GM23338 (cell line): ENCODE results near the gene EPHA10. TPM values are rescaled to one million over a fixed set of nuclear protein-coding genes. Genes with fewer than 3 reads are reported as not detected.

ENCODE experiments used
- ATAC-seq: fragments of 200-7000 bp; cut with Tn5 transposase; 3 replicates; pipeline ENCODE4 v1.9.1; 2020
- DNase-seq: peaks from one replicate; pipeline ENCODE4 v3.0.0-alpha.2; 2015; ENCODE audit warnings: low spot score
- H2AFZ ChIP-seq: fragments of 200-600 bp; sonication (generic); 2 replicates; pipeline ENCODE4 v1.8.0; 2016; ENCODE audit warnings: antibody characterized with exemption, mild to moderate bottlenecking, moderate library complexity
- H3F3A ChIP-seq: fragments of 200-600 bp; sonication (generic); replicated peaks from 2 replicates; pipeline ENCODE4 v1.8.0; 2017; ENCODE audit warnings: antibody characterized with exemption, mixed run types, low read depth
- H3K27ac ChIP-seq: fragments of 200-600 bp; sonication (generic); 2 replicates; pipeline ENCODE4 v1.6.1; 2016; ENCODE audit warnings: low read depth
- H3K27me3 ChIP-seq: fragments of 200-600 bp; sonication (generic); 2 replicates; pipeline ENCODE4 v1.8.0; 2016; ENCODE audit warnings: mild to moderate bottlenecking, mixed run types, moderate library complexity; ENCODE audit not compliant: insufficient read depth
- H3K36me3 ChIP-seq: fragments of 200-600 bp; sonication (generic); 2 replicates; pipeline ENCODE4 v1.8.0; 2016; ENCODE audit warnings: mild to moderate bottlenecking; ENCODE audit not compliant: insufficient read depth
- H3K4me1 ChIP-seq: fragments of 200-600 bp; sonication (generic); 2 replicates; pipeline ENCODE4 v1.8.0; 2016; ENCODE audit warnings: mild to moderate bottlenecking, moderate library complexity; ENCODE audit not compliant: insufficient read depth
- H3K4me2 ChIP-seq: fragments of 200-600 bp; sonication (generic); 2 replicates; pipeline ENCODE4 v1.7.1; 2017; ENCODE audit warnings: mixed run types
- H3K4me3 ChIP-seq: fragments of 200-600 bp; sonication (generic); 2 replicates; pipeline ENCODE4 v1.6.1; 2016; ENCODE audit warnings: mixed run types
- H3K79me2 ChIP-seq: fragments of 200-600 bp; sonication (generic); replicated peaks from 2 replicates; pipeline ENCODE4 v1.8.0; 2017; ENCODE audit warnings: mild to moderate bottlenecking; ENCODE audit not compliant: insufficient read depth
- H3K9me2 ChIP-seq: fragments of 200-600 bp; sonication (generic); 2 replicates; pipeline ENCODE4 v1.8.0; 2017; ENCODE audit not compliant: insufficient read depth
- H4K20me1 ChIP-seq: fragments of 200-600 bp; sonication (generic); replicated peaks from 2 replicates; pipeline ENCODE4 v1.8.0; 2017; ENCODE audit warnings: mild to moderate bottlenecking; ENCODE audit not compliant: insufficient read depth
- H3K27ac Mint-ChIP-seq: 2 replicates; pipeline ENCODE4 v1.8.0; 2020; ENCODE audit warnings: inconsistent platforms, mild to moderate bottlenecking, moderate library complexity, mixed read lengths
- H3K27me3 Mint-ChIP-seq: 3 replicates; pipeline ENCODE4 v1.8.0; 2022; ENCODE audit warnings: low read depth, mild to moderate bottlenecking, moderate library complexity, mixed read lengths, inconsistent platforms; ENCODE audit not compliant: insufficient read depth, poor library complexity
- H3K36me3 Mint-ChIP-seq: 3 replicates; pipeline ENCODE4 v1.8.0; 2021; ENCODE audit warnings: low read depth, mild to moderate bottlenecking, inconsistent platforms, moderate library complexity, mixed read lengths
- H3K4me1 Mint-ChIP-seq: 3 replicates; pipeline ENCODE4 v1.8.0; 2020; ENCODE audit warnings: mild to moderate bottlenecking, inconsistent platforms, mixed read lengths
- H3K4me3 Mint-ChIP-seq: 3 replicates; pipeline ENCODE4 v1.8.0; 2021; ENCODE audit warnings: moderate library complexity, mild to moderate bottlenecking, inconsistent platforms, mixed read lengths
- H3K9me3 Mint-ChIP-seq: 3 replicates; pipeline ENCODE4 v1.8.0; 2020; ENCODE audit warnings: moderate library complexity, mild to moderate bottlenecking, inconsistent platforms, mixed read lengths
- CREB1 ChIP-seq: fragments of 250-450 bp; sonication (Bioruptor Pico); IDR thresholded peaks from 2 replicates; pipeline ENCODE4 v1.5.0; 2020; ENCODE audit warnings: low read depth, mild to moderate bottlenecking, moderate library complexity
- EZH2 ChIP-seq: fragments of 200-600 bp; sonication (generic); IDR thresholded peaks from one replicate; pipeline ENCODE4 v1.8.0; 2017; ENCODE audit warnings: antibody characterized with exemption, mild to moderate bottlenecking, low read depth; ENCODE audit not compliant: unreplicated experiment
- EZH2phosphoT487 ChIP-seq: fragments of 200-600 bp; sonication (generic); IDR thresholded peaks from one replicate; pipeline ENCODE4 v1.8.1; 2018; ENCODE audit warnings: antibody characterized with exemption; ENCODE audit not compliant: unreplicated experiment
- STAT1 ChIP-seq: IDR thresholded peaks from one replicate; pipeline ENCODE4 v1.6.1; 2016; ENCODE audit warnings: antibody characterized with exemption; ENCODE audit not compliant: unreplicated experiment
- ZNF114 ChIP-seq: fragments of 250-450 bp; sonication (Bioruptor Pico); IDR thresholded peaks from 2 replicates; pipeline ENCODE4 v1.5.0; 2020; ENCODE audit warnings: mild to moderate bottlenecking, moderate library complexity
- polyA plus RNA-seq: library from polyadenylated mRNA; unstranded; fragments of >200 nt; fragmentation: Nextera tagmentation; extraction: Ambion mirVana; gene quantifications from 2 replicates; pipeline ENCODE4 v1.2.1, GENCODE V29; 2016
- total RNA-seq: library from RNA; depleted of rRNA; stranded (reverse); fragments of >200 nt; shearing (Covaris generic); gene quantifications from 2 replicates; pipeline ENCODE4 v1.2.3, GENCODE V29; 2014
- TF ChIP-seq, protein P1 (sequence below): fragments of 250-450 bp; sonication (Bioruptor Pico); IDR thresholded peaks from 2 replicates; pipeline ENCODE4 v1.5.0; 2020; ENCODE audit warnings: mild to moderate bottlenecking, moderate library complexity
- TF ChIP-seq, protein P2 (sequence below), 2 experiments: fragments of 200-600 bp in 1 of 2; sonication (generic) in 1 of 2; conservative IDR thresholded peaks; 2 replicates each; pipeline versions ENCODE4 v1.5.1 to v1.6.1; 2016 to 2017; ENCODE audit warnings: antibody characterized with exemption in 2 of 2, low read depth in 2 of 2, mild to moderate bottlenecking in 2 of 2, moderate library complexity in 1 of 2

EPHA10 gene
- total and polyA plus RNA-seq, 2 experiments from 2014 or later: 0.76 to 2.4 TPM

DNA sequence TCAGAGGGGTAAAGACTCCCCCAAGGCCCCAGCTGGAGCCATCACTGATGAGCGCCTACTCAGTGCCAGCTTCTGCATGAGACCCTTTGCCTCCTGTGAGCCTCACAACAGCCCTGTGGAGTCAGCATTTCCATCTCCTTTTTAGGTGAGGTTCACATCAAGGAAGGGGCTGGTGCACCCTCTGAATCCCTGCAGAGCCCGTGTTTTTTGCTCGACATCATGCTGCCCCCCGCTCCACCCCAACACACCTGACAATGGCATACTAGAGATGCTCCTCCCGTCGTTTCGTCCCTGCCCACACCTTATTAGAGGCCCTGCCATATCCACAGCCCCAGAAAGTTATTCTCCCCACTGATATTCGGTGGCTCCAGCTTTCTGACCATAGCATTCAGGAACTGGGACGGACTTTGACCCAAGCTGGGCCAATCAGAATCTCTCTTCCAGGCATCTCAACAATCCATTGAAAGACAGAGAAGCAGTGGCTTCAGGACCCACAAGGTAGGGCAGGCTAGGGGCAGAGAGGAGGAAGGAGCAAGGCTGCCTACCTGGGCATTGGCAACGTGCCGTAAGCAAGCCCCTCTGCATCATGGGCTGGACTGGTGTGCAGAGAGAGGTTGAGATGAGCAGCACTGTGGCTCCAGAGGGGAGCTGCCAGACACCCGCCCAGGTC, 32.7 kb downstream of the EPHA10 start:
- Mint-ChIP-seq H3K27ac (no peak overlapping the region), H3K36me3 (no peaks in the 10 kb centered on the region), H3K4me3 (no peak overlapping the region), H3K27me3 (peaks cover 10% of the 10 kb centered on the region), H3K4me1 (peaks cover 3% of the 10 kb centered on the region; the same call in 2 of the 3 replicates), H3K9me3 (no peaks in the 10 kb centered on the region; the same call in 2 of the 3 replicates)
- Histone ChIP-seq H4K20me1 (0 out of 2 replicates have a peak, but pooled peaks cover 2% of the 10 kb centered on the region), H3K27me3 (peaks cover 14% of the 10 kb centered on the region), H3K4me1 (0 out of 2 replicates have a peak, but pooled peaks cover 4% of the 10 kb centered on the region), H2AFZ (no peak overlapping the region; the same call in 1 of the 2 replicates), H3F3A (no peaks in the 10 kb centered on the region), H3K4me2 (no peak overlapping the region), H3K4me3 (no peak overlapping the region), H3K36me3 (no peaks in the 10 kb centered on the region), H3K79me2 (no peaks in the 10 kb centered on the region), H3K9me2 (no peaks in the 10 kb centered on the region), H3K27ac (no peak overlapping the region)
- DNase-seq (no peak), ATAC-seq (peak; percentile 18; the same call in 2 of the 3 replicates)
- TF ChIP-seq EZH2: no peak
- no peak for TF ChIP-seq EZH2phosphoT487

DNA sequence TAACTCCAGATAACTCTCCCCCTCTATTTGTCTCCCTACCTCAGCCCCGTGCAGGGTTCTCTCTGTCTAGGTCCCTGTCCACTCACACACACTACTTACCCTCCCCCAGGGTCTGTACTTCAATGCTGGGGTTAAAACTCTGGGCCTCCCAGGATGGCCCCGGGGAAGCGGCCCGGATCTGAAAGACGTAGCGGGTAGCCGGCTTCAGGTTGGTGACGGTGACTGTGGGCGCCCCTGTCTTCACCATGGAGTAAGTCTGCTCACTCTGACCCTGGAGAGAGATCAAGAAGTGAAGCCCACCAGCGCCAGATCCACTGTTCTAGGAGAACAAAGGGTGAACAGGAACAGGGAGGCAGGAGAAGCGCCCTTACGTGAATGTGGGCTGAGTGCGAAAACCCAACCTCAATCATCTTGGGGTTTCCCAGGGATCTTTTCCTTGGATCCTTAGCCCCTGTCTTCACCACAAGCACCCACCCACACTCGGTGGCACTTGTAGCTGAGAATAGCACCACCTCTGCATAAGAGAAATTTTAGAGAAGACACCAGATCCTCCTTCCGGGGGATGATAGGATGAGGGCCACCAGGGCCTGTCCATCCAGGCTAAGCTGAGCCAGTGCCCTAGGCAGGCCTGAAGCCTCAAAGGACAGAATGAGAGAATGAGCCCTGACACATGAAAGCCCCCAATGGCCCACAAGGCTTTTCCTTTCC, 33.5 kb downstream of the EPHA10 start:
- Mint-ChIP-seq H3K9me3 (no peaks in the 10 kb centered on the region; the same call in 2 of the 3 replicates), H3K36me3 (no peaks in the 10 kb centered on the region), H3K4me3 (no peak overlapping the region), H3K4me1 (peaks cover 3% of the 10 kb centered on the region; the same call in 2 of the 3 replicates), H3K27ac (no peak overlapping the region), H3K27me3 (peaks cover 10% of the 10 kb centered on the region)
- H3K9me2 ChIP-seq: no peaks in the 10 kb centered on the region
- 0 out of 2 replicates have a peak, but pooled peaks cover 2% of the 10 kb centered on the region for H4K20me1 ChIP-seq
- TF ChIP-seq CREB1 (CRISPR knock-in tag) (no peak), ZNF114 (CRISPR knock-in tag) (no peak)
- no peak for DNase-seq
- H3K27ac ChIP-seq: no peak overlapping the region
- H3K4me2 ChIP-seq: no peak overlapping the region
- 0 out of 2 replicates have a peak, but pooled peaks cover 4% of the 10 kb centered on the region for H3K4me1 ChIP-seq
- ATAC-seq: no peak
- H3K4me3 ChIP-seq: no peak overlapping the region
- no peaks in the 10 kb centered on the region for H3K79me2 ChIP-seq
- no peaks in the 10 kb centered on the region for H3K36me3 ChIP-seq
- peaks cover 14% of the 10 kb centered on the region for H3K27me3 ChIP-seq
- H3F3A ChIP-seq: no peaks in the 10 kb centered on the region
- no peak overlapping the region for H2AFZ ChIP-seq

DNA sequence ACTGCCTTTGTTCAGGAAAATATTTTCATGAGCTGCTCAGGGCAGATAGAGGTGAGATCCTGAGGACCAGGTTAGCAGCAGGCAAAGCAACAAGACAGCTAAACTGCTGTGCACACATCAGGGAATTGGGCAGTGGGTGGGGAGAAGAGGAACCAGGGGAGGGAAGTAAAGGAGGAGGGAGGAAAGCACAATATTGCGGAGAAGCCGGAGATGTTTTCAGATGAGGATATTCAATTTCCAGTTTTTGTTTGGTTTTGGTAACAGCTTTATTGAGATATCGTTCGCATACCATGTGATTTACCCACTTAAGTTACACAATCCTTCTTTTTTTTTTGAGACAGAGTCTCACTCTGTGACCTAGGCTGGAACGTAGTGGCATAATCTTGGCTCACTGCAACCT, 34.5 kb downstream of the EPHA10 start:
- Histone ChIP-seq H3K4me1 (0 out of 2 replicates have a peak, but pooled peaks cover 4% of the 10 kb centered on the region), H3K4me2 (no peak overlapping the region), H2AFZ (no peak overlapping the region), H3K36me3 (no peaks in the 10 kb centered on the region), H3K9me2 (no peaks in the 10 kb centered on the region), H3K27ac (no peak overlapping the region), H4K20me1 (0 out of 2 replicates have a peak, but pooled peaks cover 2% of the 10 kb centered on the region), H3K27me3 (peaks cover 14% of the 10 kb centered on the region), H3K4me3 (no peak overlapping the region), H3F3A (no peaks in the 10 kb centered on the region), H3K79me2 (no peaks in the 10 kb centered on the region)
- Mint-ChIP-seq H3K27ac (no peak overlapping the region), H3K36me3 (no peaks in the 10 kb centered on the region), H3K4me3 (no peak overlapping the region), H3K9me3 (no peaks in the 10 kb centered on the region), H3K27me3 (peaks cover 12% of the 10 kb centered on the region), H3K4me1 (peaks cover 3% of the 10 kb centered on the region; the same call in 2 of the 3 replicates)
- ATAC-seq: no peak
- no peak for DNase-seq
- TF ChIP-seq, protein P1, sequence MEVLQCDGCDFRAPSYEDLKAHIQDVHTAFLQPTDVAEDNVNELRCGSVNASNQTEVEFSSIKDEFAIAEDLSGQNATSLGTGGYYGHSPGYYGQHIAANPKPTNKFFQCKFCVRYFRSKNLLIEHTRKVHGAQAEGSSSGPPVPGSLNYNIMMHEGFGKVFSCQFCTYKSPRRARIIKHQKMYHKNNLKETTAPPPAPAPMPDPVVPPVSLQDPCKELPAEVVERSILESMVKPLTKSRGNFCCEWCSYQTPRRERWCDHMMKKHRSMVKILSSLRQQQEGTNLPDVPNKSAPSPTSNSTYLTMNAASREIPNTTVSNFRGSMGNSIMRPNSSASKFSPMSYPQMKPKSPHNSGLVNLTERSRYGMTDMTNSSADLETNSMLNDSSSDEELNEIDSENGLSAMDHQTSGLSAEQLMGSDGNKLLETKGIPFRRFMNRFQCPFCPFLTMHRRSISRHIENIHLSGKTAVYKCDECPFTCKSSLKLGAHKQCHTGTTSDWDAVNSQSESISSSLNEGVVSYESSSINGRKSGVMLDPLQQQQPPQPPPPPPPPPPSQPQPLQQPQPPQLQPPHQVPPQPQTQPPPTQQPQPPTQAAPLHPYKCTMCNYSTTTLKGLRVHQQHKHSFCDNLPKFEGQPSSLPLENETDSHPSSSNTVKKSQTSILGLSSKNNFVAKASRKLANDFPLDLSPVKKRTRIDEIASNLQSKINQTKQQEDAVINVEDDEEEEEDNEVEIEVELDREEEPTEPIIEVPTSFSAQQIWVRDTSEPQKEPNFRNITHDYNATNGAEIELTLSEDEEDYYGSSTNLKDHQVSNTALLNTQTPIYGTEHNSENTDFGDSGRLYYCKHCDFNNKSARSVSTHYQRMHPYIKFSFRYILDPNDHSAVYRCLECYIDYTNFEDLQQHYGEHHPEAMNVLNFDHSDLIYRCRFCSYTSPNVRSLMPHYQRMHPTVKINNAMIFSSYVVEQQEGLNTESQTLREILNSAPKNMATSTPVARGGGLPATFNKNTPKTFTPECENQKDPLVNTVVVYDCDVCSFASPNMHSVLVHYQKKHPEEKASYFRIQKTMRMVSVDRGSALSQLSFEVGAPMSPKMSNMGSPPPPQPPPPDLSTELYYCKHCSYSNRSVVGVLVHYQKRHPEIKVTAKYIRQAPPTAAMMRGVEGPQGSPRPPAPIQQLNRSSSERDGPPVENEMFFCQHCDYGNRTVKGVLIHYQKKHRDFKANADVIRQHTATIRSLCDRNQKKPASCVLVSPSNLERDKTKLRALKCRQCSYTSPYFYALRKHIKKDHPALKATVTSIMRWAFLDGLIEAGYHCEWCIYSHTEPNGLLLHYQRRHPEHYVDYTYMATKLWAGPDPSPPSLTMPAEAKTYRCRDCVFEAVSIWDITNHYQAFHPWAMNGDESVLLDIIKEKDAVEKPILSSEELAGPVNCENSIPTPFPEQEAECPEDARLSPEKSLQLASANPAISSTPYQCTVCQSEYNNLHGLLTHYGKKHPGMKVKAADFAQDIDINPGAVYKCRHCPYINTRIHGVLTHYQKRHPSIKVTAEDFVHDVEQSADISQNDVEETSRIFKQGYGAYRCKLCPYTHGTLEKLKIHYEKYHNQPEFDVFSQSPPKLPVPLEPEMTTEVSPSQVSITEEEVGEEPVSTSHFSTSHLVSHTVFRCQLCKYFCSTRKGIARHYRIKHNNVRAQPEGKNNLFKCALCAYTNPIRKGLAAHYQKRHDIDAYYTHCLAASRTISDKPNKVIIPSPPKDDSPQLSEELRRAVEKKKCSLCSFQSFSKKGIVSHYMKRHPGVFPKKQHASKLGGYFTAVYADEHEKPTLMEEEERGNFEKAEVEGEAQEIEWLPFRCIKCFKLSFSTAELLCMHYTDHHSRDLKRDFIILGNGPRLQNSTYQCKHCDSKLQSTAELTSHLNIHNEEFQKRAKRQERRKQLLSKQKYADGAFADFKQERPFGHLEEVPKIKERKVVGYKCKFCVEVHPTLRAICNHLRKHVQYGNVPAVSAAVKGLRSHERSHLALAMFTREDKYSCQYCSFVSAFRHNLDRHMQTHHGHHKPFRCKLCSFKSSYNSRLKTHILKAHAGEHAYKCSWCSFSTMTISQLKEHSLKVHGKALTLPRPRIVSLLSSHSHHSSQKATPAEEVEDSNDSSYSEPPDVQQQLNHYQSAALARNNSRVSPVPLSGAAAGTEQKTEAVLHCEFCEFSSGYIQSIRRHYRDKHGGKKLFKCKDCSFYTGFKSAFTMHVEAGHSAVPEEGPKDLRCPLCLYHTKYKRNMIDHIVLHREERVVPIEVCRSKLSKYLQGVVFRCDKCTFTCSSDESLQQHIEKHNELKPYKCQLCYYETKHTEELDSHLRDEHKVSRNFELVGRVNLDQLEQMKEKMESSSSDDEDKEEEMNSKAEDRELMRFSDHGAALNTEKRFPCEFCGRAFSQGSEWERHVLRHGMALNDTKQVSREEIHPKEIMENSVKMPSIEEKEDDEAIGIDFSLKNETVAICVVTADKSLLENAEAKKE (CRISPR knock-in tag): no peak
- TF ChIP-seq STAT1: no peak
- TF ChIP-seq, protein P2, sequence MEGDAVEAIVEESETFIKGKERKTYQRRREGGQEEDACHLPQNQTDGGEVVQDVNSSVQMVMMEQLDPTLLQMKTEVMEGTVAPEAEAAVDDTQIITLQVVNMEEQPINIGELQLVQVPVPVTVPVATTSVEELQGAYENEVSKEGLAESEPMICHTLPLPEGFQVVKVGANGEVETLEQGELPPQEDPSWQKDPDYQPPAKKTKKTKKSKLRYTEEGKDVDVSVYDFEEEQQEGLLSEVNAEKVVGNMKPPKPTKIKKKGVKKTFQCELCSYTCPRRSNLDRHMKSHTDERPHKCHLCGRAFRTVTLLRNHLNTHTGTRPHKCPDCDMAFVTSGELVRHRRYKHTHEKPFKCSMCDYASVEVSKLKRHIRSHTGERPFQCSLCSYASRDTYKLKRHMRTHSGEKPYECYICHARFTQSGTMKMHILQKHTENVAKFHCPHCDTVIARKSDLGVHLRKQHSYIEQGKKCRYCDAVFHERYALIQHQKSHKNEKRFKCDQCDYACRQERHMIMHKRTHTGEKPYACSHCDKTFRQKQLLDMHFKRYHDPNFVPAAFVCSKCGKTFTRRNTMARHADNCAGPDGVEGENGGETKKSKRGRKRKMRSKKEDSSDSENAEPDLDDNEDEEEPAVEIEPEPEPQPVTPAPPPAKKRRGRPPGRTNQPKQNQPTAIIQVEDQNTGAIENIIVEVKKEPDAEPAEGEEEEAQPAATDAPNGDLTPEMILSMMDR (conservative IDR thresholded peaks at IDR 0.05; ENCODE audit: low read depth in 2 of 2): no peak
